ENCODE results near the gene CCL18. TPM values are rescaled to one million over a fixed set of nuclear protein-coding genes. Genes with fewer than 3 reads are reported as not detected.
"Not testable (repeated sequence)": the region's sequence is repeated elsewhere in the genome, so short reads cannot be mapped to it uniquely, and the experiment has no call there.

The CCL18 gene
- total RNA-seq, 1 experiment from 2014 or later = not detected

DNA sequence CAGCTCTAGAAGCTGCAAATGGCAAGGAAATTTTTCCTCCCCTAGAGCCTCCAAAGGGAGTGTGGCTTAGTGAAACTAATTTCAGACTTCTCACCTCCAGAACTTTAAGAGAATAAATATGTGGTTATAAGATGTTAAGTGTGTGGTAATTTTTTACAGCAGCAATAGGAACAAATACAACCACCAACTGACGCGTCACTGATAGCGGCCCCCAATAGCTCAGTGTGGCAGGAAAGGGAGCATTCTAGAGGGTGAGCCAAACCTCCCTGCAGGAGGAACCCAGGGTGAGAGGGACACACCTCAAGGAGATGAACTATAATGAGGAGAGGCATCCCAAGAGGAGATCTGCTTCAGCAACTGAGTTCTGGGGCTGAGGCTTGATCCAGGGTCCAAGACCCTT is 43.6 kb downstream of the CCL18 start:
- CTCF ChIA-PET = no interaction called here
- H3K4me1 ChIP-seq (replicated peaks; ENCODE audit: insufficient read depth) = no peaks in the 10 kb centered on the region
- H3F3A ChIP-seq (ENCODE audit: insufficient read depth, low read depth) = no peaks in the 10 kb centered on the region
- H3K9me2 ChIP-seq (ENCODE audit: insufficient read depth) = no peaks in the 10 kb centered on the region
- no TSS peak for BruUV-seq (replicated peaks)
- no peak overlapping the region for H2AFZ ChIP-seq
- no peak overlapping the region for H3K27ac ChIP-seq
- no peaks in the 10 kb centered on the region for H3K79me2 ChIP-seq (ENCODE audit: low read depth)
- DNase-seq = no peak
- no peak overlapping the region for H3K4me3 ChIP-seq
- H3K9me3 ChIP-seq (ENCODE audit: insufficient read depth, low read depth) = no peaks in the 10 kb centered on the region
- peaks cover 51% of the 10 kb centered on the region; the same call in 1 of the 2 replicates for H3K27me3 ChIP-seq (ENCODE audit: insufficient read depth, low read depth)
- no peaks in the 10 kb centered on the region for H4K20me1 ChIP-seq (ENCODE audit: insufficient read depth)
- no peaks in the 10 kb centered on the region for H3K36me3 ChIP-seq (ENCODE audit: low read depth)
- H3K4me2 ChIP-seq = no peak overlapping the region
- intact Hi-C loops (cut with micrococcal nuclease; ENCODE audit: unreplicated experiment) = no loop called here
- POLR2A ChIA-PET (ENCODE audit: unreplicated experiment) = no interaction called here
- TF ChIP-seq, protein P1, sequence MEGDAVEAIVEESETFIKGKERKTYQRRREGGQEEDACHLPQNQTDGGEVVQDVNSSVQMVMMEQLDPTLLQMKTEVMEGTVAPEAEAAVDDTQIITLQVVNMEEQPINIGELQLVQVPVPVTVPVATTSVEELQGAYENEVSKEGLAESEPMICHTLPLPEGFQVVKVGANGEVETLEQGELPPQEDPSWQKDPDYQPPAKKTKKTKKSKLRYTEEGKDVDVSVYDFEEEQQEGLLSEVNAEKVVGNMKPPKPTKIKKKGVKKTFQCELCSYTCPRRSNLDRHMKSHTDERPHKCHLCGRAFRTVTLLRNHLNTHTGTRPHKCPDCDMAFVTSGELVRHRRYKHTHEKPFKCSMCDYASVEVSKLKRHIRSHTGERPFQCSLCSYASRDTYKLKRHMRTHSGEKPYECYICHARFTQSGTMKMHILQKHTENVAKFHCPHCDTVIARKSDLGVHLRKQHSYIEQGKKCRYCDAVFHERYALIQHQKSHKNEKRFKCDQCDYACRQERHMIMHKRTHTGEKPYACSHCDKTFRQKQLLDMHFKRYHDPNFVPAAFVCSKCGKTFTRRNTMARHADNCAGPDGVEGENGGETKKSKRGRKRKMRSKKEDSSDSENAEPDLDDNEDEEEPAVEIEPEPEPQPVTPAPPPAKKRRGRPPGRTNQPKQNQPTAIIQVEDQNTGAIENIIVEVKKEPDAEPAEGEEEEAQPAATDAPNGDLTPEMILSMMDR (conservative IDR thresholded peaks at IDR 0.05) = no peak
- no peak for TF ChIP-seq EZH2 (IDR thresholded peaks at IDR 0.05; ENCODE audit: low read depth)

DNA sequence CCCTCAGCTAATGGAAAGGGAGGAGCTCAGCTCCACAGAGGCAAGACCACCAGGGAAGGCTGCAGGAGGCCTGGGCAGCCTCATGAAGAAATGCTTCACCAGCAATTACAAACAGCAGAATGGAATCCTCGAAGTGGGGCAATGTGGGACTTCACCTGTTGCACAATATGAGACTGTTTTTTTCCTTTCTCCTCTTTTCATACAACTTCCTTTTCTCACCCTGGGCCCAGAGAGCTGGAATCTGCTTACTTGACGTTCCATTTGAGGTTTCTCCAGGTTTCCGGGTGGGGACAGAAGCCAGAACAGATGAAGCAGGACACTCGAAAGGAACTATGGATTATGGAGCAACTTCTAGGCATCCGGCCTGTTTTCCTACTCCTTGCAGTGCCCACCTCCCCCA is 44.2 kb downstream of the CCL18 start:
- CTCF ChIA-PET; intact Hi-C loops (cut with micrococcal nuclease; ENCODE audit: unreplicated experiment); H3K36me3 ChIP-seq (ENCODE audit: low read depth); H3K4me3 ChIP-seq; BruUV-seq (replicated peaks); H3K27ac ChIP-seq; H3K4me2 ChIP-seq; H4K20me1 ChIP-seq (ENCODE audit: insufficient read depth); H3F3A ChIP-seq (ENCODE audit: insufficient read depth, low read depth); H3K4me1 ChIP-seq (replicated peaks; ENCODE audit: insufficient read depth); DNase-seq; H2AFZ ChIP-seq; H3K9me3 ChIP-seq (ENCODE audit: insufficient read depth, low read depth); H3K79me2 ChIP-seq (ENCODE audit: low read depth); POLR2A ChIA-PET (ENCODE audit: unreplicated experiment); H3K9me2 ChIP-seq (ENCODE audit: insufficient read depth): not testable (repeated sequence)
- peaks cover 51% of the 10 kb centered on the region; the same call in 1 of the 2 replicates for H3K27me3 ChIP-seq (ENCODE audit: insufficient read depth, low read depth)

DNA sequence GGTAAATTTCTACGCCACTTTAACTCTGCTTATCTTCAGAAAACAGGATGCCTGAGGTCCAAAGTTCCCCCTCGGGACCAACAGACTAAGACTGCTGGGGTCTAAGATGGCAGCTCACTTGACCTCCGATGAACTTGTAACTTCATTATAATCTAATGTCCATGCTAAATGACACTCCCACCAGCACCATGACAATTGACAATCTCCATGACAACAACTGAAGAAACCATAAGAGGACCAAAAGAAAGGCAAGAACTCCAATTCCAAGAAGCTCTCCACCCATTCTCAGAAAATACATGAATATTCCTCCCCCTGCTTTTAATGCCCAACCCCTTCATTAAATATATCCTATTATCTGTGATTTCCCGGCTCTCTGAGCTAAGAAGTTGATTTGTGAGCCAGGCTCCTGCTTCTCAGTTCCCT is 47.0 kb downstream of the CCL18 start:
- Histone ChIP-seq H3K4me2 (no peak overlapping the region), H3K27me3 (ENCODE audit: insufficient read depth, low read depth) (peaks cover 40% of the 10 kb centered on the region; the same call in 1 of the 2 replicates), H2AFZ (no peak overlapping the region), H3K4me3 (no peak overlapping the region), H3K79me2 (ENCODE audit: low read depth) (no peaks in the 10 kb centered on the region), H3K9me3 (ENCODE audit: insufficient read depth, low read depth) (no peaks in the 10 kb centered on the region), H3F3A (ENCODE audit: insufficient read depth, low read depth) (no peaks in the 10 kb centered on the region), H3K9me2 (ENCODE audit: insufficient read depth) (no peaks in the 10 kb centered on the region), H3K4me1 (replicated peaks; ENCODE audit: insufficient read depth) (no peaks in the 10 kb centered on the region), H3K36me3 (ENCODE audit: low read depth) (no peaks in the 10 kb centered on the region), H4K20me1 (ENCODE audit: insufficient read depth) (no peaks in the 10 kb centered on the region), H3K27ac (no peak overlapping the region)
- TF ChIP-seq, protein P1 (conservative IDR thresholded peaks at IDR 0.05) = no peak
- no peak for TF ChIP-seq EZH2 (IDR thresholded peaks at IDR 0.05; ENCODE audit: low read depth)
- BruUV-seq (replicated peaks) = no TSS peak
- POLR2A ChIA-PET (ENCODE audit: unreplicated experiment) = no interaction called here
- no peak for DNase-seq
- CTCF ChIA-PET = no interaction called here
- intact Hi-C loops (cut with micrococcal nuclease; ENCODE audit: unreplicated experiment) = no loop called here

DNA sequence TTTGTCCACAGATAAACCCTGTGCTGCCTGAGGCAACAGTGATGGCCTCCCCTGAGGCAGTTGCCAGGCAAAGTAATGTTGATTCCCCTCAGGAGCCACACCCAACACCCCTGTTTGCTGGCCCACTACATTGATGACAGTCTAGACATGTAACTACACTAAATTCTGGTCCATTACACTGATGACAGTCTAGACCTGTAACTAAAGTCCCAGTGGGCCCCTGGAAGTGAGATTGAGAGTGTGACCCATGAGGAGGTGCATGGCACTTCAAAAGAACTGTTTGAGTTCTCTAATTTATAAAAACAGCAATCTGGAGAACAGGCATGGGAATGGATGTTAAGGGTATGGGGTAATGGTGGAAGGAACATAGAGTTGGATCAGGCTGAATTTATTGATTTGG is 48.5 kb downstream of the CCL18 start:
- DNase-seq = no peak
- no peak overlapping the region for H3K27ac ChIP-seq
- H2AFZ ChIP-seq = no peak overlapping the region
- no peaks in the 10 kb centered on the region for H3K79me2 ChIP-seq (ENCODE audit: low read depth)
- intact Hi-C loops (cut with micrococcal nuclease; ENCODE audit: unreplicated experiment) = no loop called here
- H3K9me2 ChIP-seq (ENCODE audit: insufficient read depth) = no peaks in the 10 kb centered on the region
- no TSS peak for BruUV-seq (replicated peaks)
- CTCF ChIA-PET = no interaction called here
- no peaks in the 10 kb centered on the region for H3K9me3 ChIP-seq (ENCODE audit: insufficient read depth, low read depth)
- no peaks in the 10 kb centered on the region for H3K4me1 ChIP-seq (replicated peaks; ENCODE audit: insufficient read depth)
- H3K4me3 ChIP-seq = no peak overlapping the region
- H3K36me3 ChIP-seq (ENCODE audit: low read depth) = no peaks in the 10 kb centered on the region
- POLR2A ChIA-PET (ENCODE audit: unreplicated experiment) = no interaction called here
- peaks cover 26% of the 10 kb centered on the region; the same call in 1 of the 2 replicates for H3K27me3 ChIP-seq (ENCODE audit: insufficient read depth, low read depth)
- no peaks in the 10 kb centered on the region for H4K20me1 ChIP-seq (ENCODE audit: insufficient read depth)
- no peak overlapping the region for H3K4me2 ChIP-seq
- H3F3A ChIP-seq (ENCODE audit: insufficient read depth, low read depth) = no peaks in the 10 kb centered on the region
- no peak for TF ChIP-seq EZH2 (IDR thresholded peaks at IDR 0.05; ENCODE audit: low read depth)
- TF ChIP-seq, protein P1 (conservative IDR thresholded peaks at IDR 0.05) = no peak

DNA sequence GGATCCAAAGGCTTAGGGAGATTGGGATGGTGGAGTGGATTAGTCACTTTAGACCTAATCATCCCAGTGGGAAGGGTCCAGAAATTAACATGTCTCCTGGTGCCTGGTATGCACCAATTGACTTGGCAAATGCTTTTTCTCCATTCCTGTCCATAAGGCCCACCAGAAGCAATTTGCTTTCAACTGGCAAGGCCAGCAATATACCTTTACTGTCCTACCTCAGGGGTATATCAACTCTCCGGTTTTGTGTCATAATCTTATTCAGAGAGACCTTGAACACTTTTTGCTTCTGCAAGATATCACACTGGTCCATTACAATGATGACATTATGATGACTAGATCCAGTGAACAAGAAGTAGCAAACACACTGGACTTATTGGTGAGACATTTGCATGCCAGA is 49.1 kb downstream of the CCL18 start:
- H3K9me3 ChIP-seq (ENCODE audit: insufficient read depth, low read depth); POLR2A ChIA-PET (ENCODE audit: unreplicated experiment); CTCF ChIA-PET; H3K4me2 ChIP-seq; H2AFZ ChIP-seq; H3K4me3 ChIP-seq; H3F3A ChIP-seq (ENCODE audit: insufficient read depth, low read depth); H3K9me2 ChIP-seq (ENCODE audit: insufficient read depth); H3K36me3 ChIP-seq (ENCODE audit: low read depth); H3K27ac ChIP-seq; H4K20me1 ChIP-seq (ENCODE audit: insufficient read depth); DNase-seq; BruUV-seq (replicated peaks); intact Hi-C loops (cut with micrococcal nuclease; ENCODE audit: unreplicated experiment); H3K4me1 ChIP-seq (replicated peaks; ENCODE audit: insufficient read depth); H3K79me2 ChIP-seq (ENCODE audit: low read depth): not testable (repeated sequence)
- H3K27me3 ChIP-seq (ENCODE audit: insufficient read depth, low read depth) = peaks cover 22% of the 10 kb centered on the region; the same call in 1 of the 2 replicates
